IMR-90 (cell line): ENCODE results near the gene SORL1. TPM values are rescaled to one million over a fixed set of nuclear protein-coding genes. Genes with fewer than 3 reads are reported as not detected.

Experiments used
- ATAC-seq: fragments of 200-7000 bp; cut with Tn5 transposase; 2 replicates; pipeline ENCODE4 v1.9.1; 2020; ENCODE audit warnings: low read depth, mild to moderate bottlenecking, moderate library complexity
- BruUV-seq: library from RNA; stranded (reverse); fragments of 400-500 nt; replicated peaks from 2 replicates; lab custom pipeline; 2021; lab: Mats Ljungman, UMichigan
- CTCF ChIA-PET: fragments of 300-600 bp; formaldehyde crosslinking; extraction: SDS; loops from one replicate; lab custom pipeline; 2021; ENCODE audit warnings: antibody characterized with exemption; lab: Yijun Ruan, JAX
- POLR2A ChIA-PET: fragments of 300-600 bp; sonication (Branson Sonifier 250); formaldehyde crosslinking; loops from one replicate; lab custom pipeline; 2022; ENCODE audit warnings: antibody characterized with exemption; ENCODE audit not compliant: unreplicated experiment; lab: Charles Lee
- DNase-seq: peaks from one replicate; pipeline ENCODE4 v3.0.0; 2013
- H2AFZ ChIP-seq: replicated peaks from 2 replicates; pipeline ENCODE3; 2013; ENCODE audit warnings: low read length, mild to moderate bottlenecking; ENCODE audit not compliant: poor library complexity
- H2AK5ac ChIP-seq: 2 replicates; pipeline ENCODE4 v1.6.1; 2013; ENCODE audit warnings: low read depth, low read length, inconsistent platforms
- H2AK9ac ChIP-seq: replicated peaks from 2 replicates; pipeline ENCODE3; 2013; ENCODE audit warnings: mild to moderate bottlenecking, low read depth, low read length, moderate library complexity; ENCODE audit not compliant: poor library complexity
- H2BK120ac ChIP-seq: 2 replicates; pipeline ENCODE4 v1.6.1; 2013; ENCODE audit warnings: low read depth, low read length, inconsistent platforms
- H2BK15ac ChIP-seq: 3 replicates; pipeline ENCODE4 v1.6.1; 2013; ENCODE audit warnings: low read depth, low read length, inconsistent platforms
- H2BK20ac ChIP-seq: 2 replicates; pipeline ENCODE4 v1.6.1; 2013; ENCODE audit warnings: low read depth, mild to moderate bottlenecking, inconsistent platforms, low read length, moderate library complexity
- H2BK5ac ChIP-seq: 2 replicates; pipeline ENCODE4 v1.6.1; 2013; ENCODE audit warnings: mild to moderate bottlenecking, low read depth, low read length, inconsistent platforms; ENCODE audit not compliant: poor library complexity, severe bottlenecking
- H3K14ac ChIP-seq: replicated peaks from 2 replicates; pipeline ENCODE4 v1.6.1; 2013; ENCODE audit warnings: low read depth, low read length, inconsistent platforms
- H3K18ac ChIP-seq: 2 replicates; pipeline ENCODE4 v1.6.1; 2013; ENCODE audit warnings: low read depth, low read length, control low read depth
- H3K23ac ChIP-seq: 2 replicates; pipeline ENCODE4 v1.6.1; 2013; ENCODE audit warnings: low read depth, low read length, inconsistent platforms
- H3K27ac ChIP-seq: 2 replicates; pipeline ENCODE4 v1.5.1; 2013; ENCODE audit warnings: mild to moderate bottlenecking, control low read depth, low read length; ENCODE audit not compliant: insufficient read depth
- H3K27me3 ChIP-seq: 2 replicates; pipeline ENCODE4 v1.6.1; 2013; ENCODE audit warnings: low read length; ENCODE audit not compliant: control insufficient read depth, insufficient read depth
- H3K36me3 ChIP-seq: 2 replicates; pipeline ENCODE4 v1.6.1; 2013; ENCODE audit warnings: low read length, mixed read lengths; ENCODE audit not compliant: control insufficient read depth, insufficient read depth
- H3K4ac ChIP-seq: 2 replicates; pipeline ENCODE4 v1.6.1; 2013; ENCODE audit warnings: low read depth, low read length, inconsistent platforms
- H3K4me1 ChIP-seq: 2 replicates; pipeline ENCODE4 v1.6.1; 2013; ENCODE audit warnings: low read length, mixed read lengths; ENCODE audit not compliant: control insufficient read depth, insufficient read depth
- H3K4me2 ChIP-seq: 2 replicates; pipeline ENCODE4 v1.6.1; 2013; ENCODE audit warnings: low read depth, mild to moderate bottlenecking, control low read depth, low read length, moderate library complexity
- H3K4me3 ChIP-seq: 2 replicates; pipeline ENCODE4 v1.5.1; 2013; ENCODE audit warnings: low read depth, mild to moderate bottlenecking, control low read depth, low read length, moderate library complexity; ENCODE audit not compliant: insufficient read depth
- H3K56ac ChIP-seq: 2 replicates; pipeline ENCODE4 v1.6.1; 2013; ENCODE audit warnings: low read length, inconsistent platforms; ENCODE audit not compliant: insufficient read depth; ENCODE audit errors: extremely low read depth
- H3K79me1 ChIP-seq, 2 experiments: 2 replicates each; pipeline ENCODE4 v1.6.1; 2013; ENCODE audit warnings: low read length in 2 of 2, inconsistent platforms in 1 of 2, low read depth in 1 of 2
- H3K9ac ChIP-seq: 2 replicates; pipeline ENCODE4 v1.6.1; 2013; ENCODE audit warnings: low read depth, low read length, control low read depth
- H3K9me1 ChIP-seq: 2 replicates; pipeline ENCODE4 v1.6.1; 2013; ENCODE audit warnings: low read length, inconsistent platforms; ENCODE audit not compliant: insufficient read depth
- H3K9me3 ChIP-seq: 2 replicates; pipeline ENCODE4 v1.6.1; 2013; ENCODE audit warnings: low read length; ENCODE audit not compliant: control insufficient read depth, insufficient read depth
- H4K20me1 ChIP-seq: 2 replicates; pipeline ENCODE4 v1.6.1; 2013; ENCODE audit warnings: low read length, inconsistent platforms; ENCODE audit not compliant: insufficient read depth
- H4K5ac ChIP-seq: 2 replicates; pipeline ENCODE4 v1.6.1; 2013; ENCODE audit warnings: mild to moderate bottlenecking, low read depth, low read length, control low read depth
- H4K8ac ChIP-seq, 2 experiments: 2 replicates each; pipeline ENCODE4 v1.6.1; 2013; ENCODE audit warnings: low read depth in 2 of 2, low read length in 2 of 2, control low read depth in 1 of 2, inconsistent platforms in 1 of 2
- H4K91ac ChIP-seq: 2 replicates; pipeline ENCODE4 v1.6.1; 2013; ENCODE audit warnings: low read depth, low read length, inconsistent platforms; ENCODE audit not compliant: insufficient read depth
- BHLHE40 ChIP-seq: fragments of 150-350 bp; IDR thresholded peaks from 2 replicates; pipeline ENCODE4 v1.6.1; 2016; ENCODE audit warnings: mild to moderate bottlenecking, low read depth, low read length
- CEBPB ChIP-seq: IDR thresholded peaks from 2 replicates; pipeline ENCODE4 v1.6.1; 2012; ENCODE audit warnings: low read depth, low read length, improper control_type of control experiment
- CHD1 ChIP-seq: IDR thresholded peaks from 2 replicates; pipeline ENCODE4 v1.6.1; 2012; ENCODE audit warnings: low read depth, low read length, improper control_type of control experiment
- FOS ChIP-seq: fragments of 150-350 bp; IDR thresholded peaks from 2 replicates; pipeline ENCODE4 v1.6.1; 2016; ENCODE audit warnings: low read depth, low read length
- MAFK ChIP-seq: IDR thresholded peaks from 2 replicates; pipeline ENCODE4 v1.6.1; 2012; ENCODE audit warnings: low read depth, low read length, improper control_type of control experiment
- MAZ ChIP-seq: IDR thresholded peaks from 2 replicates; pipeline ENCODE4 v1.6.1; 2012; ENCODE audit warnings: low read depth, mild to moderate bottlenecking, low read length, improper control_type of control experiment, moderate library complexity, borderline replicate concordance
- MXI1 ChIP-seq: IDR thresholded peaks from 2 replicates; pipeline ENCODE4 v1.6.1; 2012; ENCODE audit warnings: low read depth, mild to moderate bottlenecking, low read length, moderate library complexity, borderline replicate concordance
- NFE2L2 ChIP-seq: fragments of 150-350 bp; IDR thresholded peaks from 2 replicates; pipeline ENCODE4 v1.6.1; 2016; ENCODE audit warnings: low read depth, mild to moderate bottlenecking, low read length
- POLR2A ChIP-seq: IDR thresholded peaks from 2 replicates; pipeline ENCODE4 v1.6.1; 2012; ENCODE audit warnings: mild to moderate bottlenecking, low read depth, low read length
- RAD21 ChIP-seq: IDR thresholded peaks from 2 replicates; pipeline ENCODE4 v1.6.1; 2012; ENCODE audit warnings: low read length, improper control_type of control experiment
- RCOR1 ChIP-seq: IDR thresholded peaks from 2 replicates; pipeline ENCODE4 v1.6.1; 2012; ENCODE audit warnings: mild to moderate bottlenecking, low read length, improper control_type of control experiment; ENCODE audit not compliant: insufficient replicate concordance
- RFX5 ChIP-seq: IDR thresholded peaks from 2 replicates; pipeline ENCODE4 v1.8.0; 2012; ENCODE audit warnings: low read depth, mild to moderate bottlenecking, low read length, moderate library complexity
- SMC3 ChIP-seq: fragments of 150-350 bp; IDR thresholded peaks from 2 replicates; pipeline ENCODE4 v1.6.1; 2016; ENCODE audit warnings: low read depth, mild to moderate bottlenecking, antibody characterized with exemption, low read length, moderate library complexity
- WGBS, 2 experiments: methylation state at CpG; one replicate each; pipeline versions ENCODE4 v1.1.5 to v1.1.7; 2013; ENCODE audit warnings: missing lambda C conversion rate in 2 of 2; ENCODE audit not compliant: insufficient read length in 1 of 2; ENCODE audit errors: extremely low coverage in 2 of 2; 5-methylcytosine and 5-hydroxymethylcytosine counted together
- dilution Hi-C: fragments of 300-500 bp; cut with HindIII; formaldehyde crosslinking; loops from one replicate; pipeline ENCODE4 v1.14.3; 2018; ENCODE audit warnings: low sequenced_read_pairs; ENCODE audit not compliant: unreplicated experiment
- in situ Hi-C: fragments of 300-500 bp; cut with MboI; formaldehyde crosslinking; loops from 3 replicates; pipeline ENCODE4 v1.14.3; 2019; ENCODE audit warnings: low sequenced_read_pairs, inconsistent platforms, mixed read lengths
- intact Hi-C: fragments of 100-400 bp; cut with micrococcal nuclease; formaldehyde crosslinking; loops from 2 replicates; pipeline ENCODE4 v1.10.0; 2022
- polyA plus RNA-seq, 3 experiments: library from polyadenylated mRNA; depleted of rRNA; stranded (reverse); fragments of >200 nt; gene quantifications; 2 replicates each; pipeline ENCODE4 v1.2.3, GENCODE V29; 2012; ENCODE audit warnings: low replicate concordance in 1 of 3
- total RNA-seq: library from RNA; depleted of rRNA; stranded (reverse); fragments of >200 nt; gene quantifications from 2 replicates; pipeline ENCODE4 v1.2.3, GENCODE V29; 2012
- TF ChIP-seq, protein P1 (sequence below): conservative IDR thresholded peaks from 2 replicates; pipeline ENCODE4 v1.5.1; 2012; ENCODE audit warnings: mild to moderate bottlenecking, low read depth, low read length, improper control_type of control experiment
- TF ChIP-seq, protein P2 (sequence below): fragments of 150-350 bp; IDR thresholded peaks from 2 replicates; pipeline ENCODE4 v1.6.1; 2016; ENCODE audit warnings: low read depth, mild to moderate bottlenecking, low read length, moderate library complexity, borderline replicate concordance
- TF ChIP-seq, protein P3 (sequence below): fragments of 150-350 bp; IDR thresholded peaks from 2 replicates; pipeline ENCODE4 v1.6.1; 2017; ENCODE audit warnings: mild to moderate bottlenecking, antibody characterized with exemption, low read length, low read depth

The SORL1 gene
- total and polyA plus RNA-seq, 2 of the 4 experiments (the other 2 are of a cell fraction), result 1.0 to 2.0 TPM

DNA sequence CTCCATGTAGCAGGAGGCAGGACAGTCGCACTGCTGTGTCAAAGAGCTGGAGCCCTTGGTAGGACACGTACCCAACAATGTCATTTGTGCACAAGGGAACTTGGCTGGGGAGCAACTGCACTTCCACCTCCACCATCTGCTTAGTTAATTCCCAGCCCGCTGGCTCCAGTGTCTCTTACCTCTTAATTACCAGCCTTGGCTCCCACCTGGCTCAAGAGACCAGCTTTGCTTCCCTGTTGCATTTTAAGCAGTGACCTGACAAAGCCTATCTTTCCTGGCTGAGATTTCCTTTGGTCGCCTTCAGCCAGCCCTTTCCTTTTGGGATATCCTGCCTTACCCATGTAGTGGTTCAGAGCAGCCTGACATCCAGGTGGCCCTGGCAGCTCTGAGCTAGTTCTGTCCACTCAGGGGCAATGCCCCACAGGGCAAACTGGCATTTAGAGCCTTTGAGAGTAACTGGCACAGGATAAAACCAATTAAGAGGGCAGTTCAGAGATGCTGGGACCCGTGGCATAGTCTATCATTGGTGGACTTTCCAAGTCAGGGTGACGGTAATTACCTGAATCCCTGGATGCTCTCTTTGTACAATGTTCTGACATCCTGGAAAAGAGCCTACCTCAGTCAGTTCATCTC is 213.2 kb downstream of the SORL1 start:
- DNase-seq (no peak), ATAC-seq (no peak)
- no peaks in the 10 kb centered on the region for H3K27me3 ChIP-seq
- no peaks in the 10 kb centered on the region for H4K20me1 ChIP-seq
- CTCF ChIA-PET, result no interaction called here
- H4K8ac ChIP-seq, result no peak overlapping the region
- H4K5ac ChIP-seq, result no peak overlapping the region
- no peak overlapping the region for H2AK9ac ChIP-seq
- H3K4me2 ChIP-seq, result no peak overlapping the region
- BruUV-seq, result no TSS peak
- WGBS, 2 experiments, result 63% methylated on average over 2 of the region's 6 CpGs; no CpG with 5 or more reads in 1 of the 2 experiments
- peaks cover 0 to 3% of the 10 kb centered on the region in 2 experiments; a peak in 3 of 4 replicates for H3K79me1 ChIP-seq
- H3K4me3 ChIP-seq, result no peak overlapping the region
- no peaks in the 10 kb centered on the region for H3K36me3 ChIP-seq
- H3K9me3 ChIP-seq, result no peaks in the 10 kb centered on the region
- H2BK120ac ChIP-seq, result no peak overlapping the region
- POLR2A ChIA-PET, result no interaction called here
- H3K9me1 ChIP-seq, result peaks cover 5% of the 10 kb centered on the region
- no peak overlapping the region for H2BK20ac ChIP-seq
- in situ Hi-C loops, result loop anchor here (10.0 kb wide), 1 partner anchor 369 kb away; no protein-coding TSS in a partner anchor
- TF ChIP-seq, protein P1, sequence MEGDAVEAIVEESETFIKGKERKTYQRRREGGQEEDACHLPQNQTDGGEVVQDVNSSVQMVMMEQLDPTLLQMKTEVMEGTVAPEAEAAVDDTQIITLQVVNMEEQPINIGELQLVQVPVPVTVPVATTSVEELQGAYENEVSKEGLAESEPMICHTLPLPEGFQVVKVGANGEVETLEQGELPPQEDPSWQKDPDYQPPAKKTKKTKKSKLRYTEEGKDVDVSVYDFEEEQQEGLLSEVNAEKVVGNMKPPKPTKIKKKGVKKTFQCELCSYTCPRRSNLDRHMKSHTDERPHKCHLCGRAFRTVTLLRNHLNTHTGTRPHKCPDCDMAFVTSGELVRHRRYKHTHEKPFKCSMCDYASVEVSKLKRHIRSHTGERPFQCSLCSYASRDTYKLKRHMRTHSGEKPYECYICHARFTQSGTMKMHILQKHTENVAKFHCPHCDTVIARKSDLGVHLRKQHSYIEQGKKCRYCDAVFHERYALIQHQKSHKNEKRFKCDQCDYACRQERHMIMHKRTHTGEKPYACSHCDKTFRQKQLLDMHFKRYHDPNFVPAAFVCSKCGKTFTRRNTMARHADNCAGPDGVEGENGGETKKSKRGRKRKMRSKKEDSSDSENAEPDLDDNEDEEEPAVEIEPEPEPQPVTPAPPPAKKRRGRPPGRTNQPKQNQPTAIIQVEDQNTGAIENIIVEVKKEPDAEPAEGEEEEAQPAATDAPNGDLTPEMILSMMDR, result no peak
- no peak for TF ChIP-seq SMC3
- no peak for TF ChIP-seq RCOR1
- no peak for TF ChIP-seq CHD1
- no peak for TF ChIP-seq MXI1
- TF ChIP-seq BHLHE40, result no peak
- no peak for TF ChIP-seq RFX5
- no peak for TF ChIP-seq RAD21
- TF ChIP-seq FOS, result no peak
- TF ChIP-seq NFE2L2, result no peak
- no peak for TF ChIP-seq MAZ
- TF ChIP-seq, protein P2, sequence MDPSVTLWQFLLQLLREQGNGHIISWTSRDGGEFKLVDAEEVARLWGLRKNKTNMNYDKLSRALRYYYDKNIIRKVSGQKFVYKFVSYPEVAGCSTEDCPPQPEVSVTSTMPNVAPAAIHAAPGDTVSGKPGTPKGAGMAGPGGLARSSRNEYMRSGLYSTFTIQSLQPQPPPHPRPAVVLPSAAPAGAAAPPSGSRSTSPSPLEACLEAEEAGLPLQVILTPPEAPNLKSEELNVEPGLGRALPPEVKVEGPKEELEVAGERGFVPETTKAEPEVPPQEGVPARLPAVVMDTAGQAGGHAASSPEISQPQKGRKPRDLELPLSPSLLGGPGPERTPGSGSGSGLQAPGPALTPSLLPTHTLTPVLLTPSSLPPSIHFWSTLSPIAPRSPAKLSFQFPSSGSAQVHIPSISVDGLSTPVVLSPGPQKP, result no peak
- no peak for TF ChIP-seq CEBPB
- no peak for TF ChIP-seq MAFK
- TF ChIP-seq, protein P3, sequence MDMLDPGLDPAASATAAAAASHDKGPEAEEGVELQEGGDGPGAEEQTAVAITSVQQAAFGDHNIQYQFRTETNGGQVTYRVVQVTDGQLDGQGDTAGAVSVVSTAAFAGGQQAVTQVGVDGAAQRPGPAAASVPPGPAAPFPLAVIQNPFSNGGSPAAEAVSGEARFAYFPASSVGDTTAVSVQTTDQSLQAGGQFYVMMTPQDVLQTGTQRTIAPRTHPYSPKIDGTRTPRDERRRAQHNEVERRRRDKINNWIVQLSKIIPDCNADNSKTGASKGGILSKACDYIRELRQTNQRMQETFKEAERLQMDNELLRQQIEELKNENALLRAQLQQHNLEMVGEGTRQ, result no peak
- no peak for TF ChIP-seq POLR2A
- no peak overlapping the region for H3K9ac ChIP-seq
- H2AFZ ChIP-seq, result no peak overlapping the region
- no peak overlapping the region for H3K4ac ChIP-seq
- no peak overlapping the region for H2AK5ac ChIP-seq
- H3K14ac ChIP-seq, result no peak overlapping the region
- no peak overlapping the region for H3K23ac ChIP-seq
- no peak overlapping the region for H3K56ac ChIP-seq
- H3K27ac ChIP-seq, result no peak overlapping the region
- H4K91ac ChIP-seq, result no peak overlapping the region
- dilution Hi-C loops, result no loop called here
- H3K4me1 ChIP-seq, result peaks cover 10% of the 10 kb centered on the region
- intact Hi-C loops, result loop anchor here (10.0 kb wide), 1 partner anchor 89 kb away; no protein-coding TSS in a partner anchor
- H2BK15ac ChIP-seq, result no peak overlapping the region
- no peak overlapping the region for H3K18ac ChIP-seq
- H2BK5ac ChIP-seq, result no peak overlapping the region
